HG03280 (cell line): Measurements from ENCODE around the gene ZNF142.
A peak's percentile ranks its signal among the peaks of the same experiment; 100 is the strongest.
"Not testable (repeated sequence)": the region's sequence is repeated elsewhere in the genome, so short reads cannot be mapped to it uniquely, and the experiment has no call there.

Source experiments
- ATAC-seq: cut with Tn5 transposase; IDR thresholded peaks from one replicate; pipeline ENCODE4 v1.9.1; 2021; ENCODE audit warnings: mild to moderate bottlenecking, moderate library complexity; ENCODE audit not compliant: unreplicated experiment

The ZNF142 gene

GRCh38 chr2:218659258-218659987 is at the start of gene ZNF142, which contains the start of gene BCS1L:
Gene ZNF142, minus strand, starts transcription at chr2:218659623. Its CDS starts 3,194 bp downstream, at chr2:218656429.
Gene BCS1L, plus strand, starts transcription at chr2:218659683. Its CDS starts 1,305 bp downstream, at chr2:218660988.
- ATAC-seq, result peak; percentile 92

DNA sequence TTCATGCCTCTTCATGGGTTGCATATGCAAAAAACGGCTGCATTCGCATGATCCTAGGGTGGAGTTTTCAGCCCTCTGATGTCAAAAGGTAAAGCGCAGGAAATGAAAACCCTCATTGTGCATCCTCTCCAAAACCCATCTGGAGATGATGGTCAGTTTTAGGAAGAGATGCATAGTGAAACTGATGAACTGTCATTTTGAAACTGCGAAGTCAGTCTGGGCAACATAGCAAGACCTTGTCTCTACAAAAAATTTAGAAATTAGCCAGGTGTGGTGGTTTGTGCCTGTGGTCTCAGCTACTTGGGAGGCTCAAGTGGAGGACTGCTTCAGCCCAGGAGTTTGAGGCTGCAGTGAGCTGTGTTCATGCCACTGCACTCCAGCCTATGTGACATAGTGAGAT is 48.7 kb upstream of the ZNF142 start:
- no peak for ATAC-seq

- ATAC-seq, result no peak
Observed at GRCh38 chr2:218703341-218703740, 43.9 kb upstream of the ZNF142 start.

DNA sequence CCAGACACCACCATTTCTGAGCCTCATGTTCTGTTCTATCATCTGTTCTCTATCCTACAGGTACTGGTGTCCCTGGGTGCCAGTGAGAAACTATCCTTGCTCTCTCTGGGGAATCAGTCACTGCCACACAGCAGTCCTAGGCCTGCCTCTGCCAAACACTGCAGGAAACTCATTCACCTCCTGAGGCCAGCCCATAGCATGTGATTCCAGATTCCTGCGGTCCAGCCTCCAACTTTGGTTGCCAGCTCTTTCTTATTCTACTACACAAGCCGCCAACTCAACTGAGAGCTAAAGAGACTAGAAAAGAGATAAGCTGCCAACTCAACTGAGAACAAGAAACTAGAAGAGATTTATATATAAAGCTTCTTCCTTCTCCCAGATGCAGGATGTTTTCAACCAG is 42.4 kb upstream of the ZNF142 start:
- no peak for ATAC-seq

DNA sequence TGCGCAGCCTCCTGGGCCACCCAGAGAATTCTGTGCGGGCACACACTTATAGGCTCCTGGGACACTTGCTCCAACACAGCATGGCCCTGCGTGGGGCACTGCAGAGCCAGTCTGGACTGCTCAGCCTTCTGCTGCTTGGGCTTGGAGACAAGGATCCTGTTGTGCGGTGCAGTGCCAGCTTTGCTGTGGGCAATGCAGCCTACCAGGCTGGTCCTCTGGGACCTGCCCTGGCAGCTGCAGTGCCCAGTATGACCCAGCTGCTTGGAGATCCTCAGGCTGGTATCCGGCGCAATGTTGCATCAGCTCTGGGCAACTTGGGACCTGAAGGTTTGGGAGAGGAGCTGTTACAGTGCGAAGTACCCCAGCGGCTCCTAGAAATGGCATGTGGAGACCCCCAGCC is 39.5 kb upstream of the ZNF142 start:
- no peak for ATAC-seq

DNA sequence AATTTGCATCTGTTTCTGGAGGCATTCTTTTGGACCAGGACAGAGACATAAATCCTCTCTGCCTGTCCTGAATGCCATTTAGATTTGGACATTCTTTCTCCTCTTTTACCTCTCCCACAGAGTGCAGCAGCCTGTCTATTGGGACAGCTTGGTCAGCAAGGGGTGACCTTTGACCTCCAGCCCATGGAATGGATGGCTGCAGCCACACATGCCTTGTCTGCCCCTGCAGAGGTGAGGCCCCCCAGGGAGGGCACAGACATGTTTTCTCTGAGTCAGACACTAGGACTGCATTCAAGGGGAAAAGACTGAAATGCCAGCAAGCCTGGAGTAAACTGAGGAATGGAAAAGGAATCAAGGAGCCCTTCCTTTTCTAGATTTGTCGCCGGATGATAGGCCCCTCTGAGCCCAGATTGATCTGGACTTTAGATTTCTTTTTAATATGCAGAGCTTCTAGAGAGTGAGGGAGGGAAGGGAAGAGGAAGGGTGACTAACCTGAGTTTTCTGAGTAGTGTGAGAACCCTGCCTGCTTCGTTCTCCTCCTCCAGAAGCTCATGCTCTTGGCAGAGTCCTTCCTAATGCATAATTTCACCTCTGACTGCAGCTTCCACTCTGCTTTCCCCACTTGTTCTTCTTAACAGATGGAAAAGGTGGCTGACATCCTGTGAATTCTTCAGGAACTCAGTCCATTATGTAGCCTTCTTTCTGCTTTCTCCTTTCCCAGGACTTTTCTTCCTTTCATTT is 35.2 kb upstream of the ZNF142 start:
- no peak for ATAC-seq

DNA sequence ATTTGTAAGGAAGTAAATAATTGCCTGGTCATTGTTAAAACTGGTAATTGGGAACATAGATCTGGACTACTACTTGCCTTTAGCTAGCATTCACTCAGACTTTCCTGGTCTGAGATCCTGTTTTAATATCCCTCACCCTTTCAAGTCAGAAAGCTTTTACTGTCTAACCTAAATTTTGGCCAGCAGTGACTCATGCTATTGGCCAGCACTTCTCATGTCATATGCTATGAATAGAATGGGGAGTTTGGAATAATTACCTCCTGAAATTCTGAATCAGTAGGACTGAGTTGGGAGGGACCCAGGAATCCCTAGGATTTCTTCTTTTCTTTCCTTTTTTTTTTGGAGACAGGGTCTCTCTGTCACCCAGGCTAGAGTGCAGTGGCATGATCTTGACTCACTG is 31.8 kb upstream of the ZNF142 start:
- ATAC-seq, result no peak

DNA sequence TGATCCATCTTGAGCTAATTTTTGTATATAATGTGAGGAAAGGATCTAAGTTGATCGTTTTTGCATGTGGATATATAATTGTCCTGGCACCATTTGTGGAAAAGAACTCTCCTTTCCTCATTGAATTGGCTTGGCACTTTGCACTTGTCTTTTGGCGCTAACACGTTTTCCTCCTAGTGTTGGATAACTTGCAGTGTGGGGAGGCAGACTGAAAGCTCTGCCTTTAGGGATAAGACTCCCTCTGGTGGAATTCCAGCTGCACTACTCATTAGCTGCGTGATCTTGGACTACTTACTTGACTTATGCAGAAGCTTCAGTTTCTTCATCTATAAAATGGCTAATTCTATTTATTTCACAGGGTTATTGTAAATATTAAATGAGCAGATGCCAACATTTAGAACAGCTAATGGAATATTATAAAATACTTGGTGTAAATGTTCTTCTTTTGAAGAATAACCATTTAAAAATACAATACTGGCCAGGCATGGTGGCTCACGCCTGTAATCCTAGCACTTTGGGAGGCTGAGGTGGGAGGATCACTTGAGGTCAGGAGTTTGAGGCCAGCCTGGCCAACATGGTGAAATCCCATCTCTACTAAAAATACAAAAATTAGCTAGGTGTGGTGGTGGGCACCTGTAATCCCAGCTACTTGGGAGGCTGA is 28.1 kb upstream of the ZNF142 start:
- not testable (repeated sequence) for ATAC-seq

DNA sequence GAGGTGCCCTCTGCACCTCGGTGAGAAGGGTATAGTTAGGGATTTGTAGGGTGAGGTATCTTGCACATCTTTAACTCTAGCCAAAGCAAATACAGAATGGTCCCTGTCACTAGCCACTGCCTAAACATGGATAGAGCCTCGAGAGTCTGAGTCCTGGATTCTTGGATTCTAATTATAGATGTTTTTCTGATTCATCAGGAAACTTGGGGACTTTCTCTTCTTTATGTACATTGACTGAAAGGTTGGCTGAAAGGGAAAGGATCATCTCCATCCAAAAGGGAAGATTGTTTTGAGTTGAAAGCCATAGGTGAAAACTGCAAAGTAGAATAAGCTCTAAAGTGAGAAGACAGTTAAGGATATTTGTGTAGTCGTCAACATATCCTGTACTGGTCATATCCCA is 20.6 kb upstream of the ZNF142 start:
- no peak for ATAC-seq

GRCh38 chr2:218679119-218679518 is 19.7 kb upstream of the ZNF142 start:
- no peak for ATAC-seq

DNA sequence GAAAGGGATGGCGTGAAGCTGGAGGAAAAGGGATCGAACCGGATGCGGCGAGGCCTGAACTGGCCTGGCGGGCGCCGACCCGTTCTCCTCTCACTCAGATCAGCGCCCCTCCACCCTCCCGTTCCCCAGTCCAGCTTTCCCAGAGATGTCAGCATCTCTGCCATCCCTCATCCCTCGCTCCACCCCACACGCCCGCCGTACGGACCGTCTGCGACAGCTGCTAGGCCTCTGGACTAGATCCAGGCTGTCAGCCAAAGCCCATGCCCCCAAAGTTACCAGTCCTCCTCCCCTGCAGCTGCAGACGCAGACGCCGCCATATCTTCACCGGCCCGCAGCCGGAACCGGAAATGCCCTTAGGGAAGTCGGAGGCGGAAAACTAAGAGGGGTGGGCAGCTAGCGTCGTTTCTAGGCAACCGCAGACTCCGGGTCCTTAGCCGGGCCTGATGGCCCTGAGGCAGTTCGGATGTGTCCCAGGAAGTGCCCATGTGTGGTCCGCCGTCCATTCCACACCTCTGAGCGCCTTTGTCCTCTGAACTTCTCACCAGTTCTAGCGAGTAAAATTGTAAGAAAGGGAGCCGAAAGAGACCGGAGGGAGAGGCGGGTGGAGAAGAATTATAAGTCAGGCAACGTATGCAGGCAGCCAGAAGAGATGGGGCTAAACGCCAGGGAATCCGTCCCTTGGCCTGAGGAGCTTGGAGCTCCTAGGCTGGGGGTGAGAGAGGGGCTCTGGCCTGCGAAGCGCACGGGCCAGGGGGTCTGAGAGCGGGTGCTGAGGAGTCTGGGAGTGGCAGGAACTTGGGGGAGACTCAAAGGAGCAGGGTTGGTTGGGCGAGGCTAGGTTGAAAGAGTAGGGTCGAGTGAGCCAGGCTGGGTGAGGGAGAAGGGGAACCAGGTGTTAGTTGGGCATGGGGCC is 12.5 kb upstream of the ZNF142 start, which contains the start of the genes RNF25 and STK36:
Gene RNF25 (minus strand): TSS at position 349 of the 913 bp plus-strand sequence. CDS start 32 bp downstream, at position 317.
Gene STK36 (plus strand): TSS at position 433 of the 913 bp plus-strand sequence. CDS start 744 bp downstream, outside the sequence.
- ATAC-seq, result peak; percentile 98

DNA sequence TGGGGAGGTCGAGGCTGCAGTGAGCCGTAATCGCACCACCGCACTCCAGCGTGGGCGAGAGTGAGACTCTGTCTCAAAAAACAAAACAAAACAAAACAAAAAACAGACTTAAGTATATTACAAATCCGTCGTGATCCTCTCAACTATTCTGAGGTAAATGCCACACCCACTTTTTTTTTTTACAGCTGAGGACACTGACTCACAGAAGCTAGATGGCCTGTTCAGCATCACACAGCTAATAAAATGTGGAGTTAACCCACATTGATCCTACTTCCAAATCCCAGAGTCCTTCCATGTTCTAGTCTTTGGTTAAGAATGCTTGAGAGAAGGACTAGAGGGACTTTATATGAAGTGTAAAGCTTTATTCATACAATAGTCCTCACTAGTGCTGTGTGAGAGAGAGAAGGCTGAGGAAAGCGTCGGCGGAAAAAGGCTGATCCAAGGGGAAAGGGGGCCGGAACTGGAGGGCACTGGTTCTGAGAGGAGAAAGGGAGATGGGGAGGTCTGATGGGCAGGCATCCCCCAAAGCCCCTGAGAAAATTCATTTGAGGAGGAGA is 11.8 kb upstream of the ZNF142 start:
- ATAC-seq, result no peak

DNA sequence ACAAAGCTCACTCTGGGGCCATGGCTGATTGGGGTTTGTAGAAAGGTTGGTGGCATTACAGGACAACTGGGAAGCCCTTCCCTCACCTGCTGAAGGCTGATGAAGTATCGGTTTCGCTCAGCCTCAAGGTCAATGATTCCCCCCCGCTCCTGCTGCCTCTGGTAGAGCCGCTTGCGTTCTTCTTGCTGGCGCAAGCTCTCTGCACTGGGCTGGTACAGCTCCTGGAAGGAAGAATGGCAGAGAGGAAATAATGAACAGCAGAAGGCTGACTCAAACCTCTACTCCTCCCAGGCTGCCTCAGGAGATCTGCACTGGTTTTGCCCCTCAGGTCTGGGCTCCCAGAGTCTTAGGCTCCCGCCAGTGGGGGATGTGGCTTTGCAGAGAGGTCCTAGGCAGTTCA is 5.2 kb upstream of the ZNF142 start:
- no peak for ATAC-seq

DNA sequence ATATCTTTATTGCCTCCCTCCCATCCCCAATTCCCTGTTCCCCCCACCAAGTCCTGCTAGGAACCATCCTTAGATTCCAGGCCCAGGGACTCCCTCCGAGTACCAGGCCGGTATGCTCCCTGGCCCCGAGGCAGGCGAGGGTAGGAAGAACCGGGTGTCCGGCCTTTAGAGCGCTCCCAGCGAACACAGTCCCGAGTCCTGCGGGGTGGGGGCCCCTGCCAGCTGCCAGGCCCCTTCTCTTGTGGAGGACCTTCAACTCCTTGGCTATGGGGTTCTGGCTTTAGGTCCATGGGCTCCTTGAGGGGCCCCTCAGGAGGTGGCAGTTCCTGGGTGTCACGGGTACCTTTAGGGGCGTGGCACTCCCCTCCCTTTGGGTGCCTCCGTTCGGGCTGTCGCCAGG is 4.5 kb upstream of the ZNF142 start:
- no peak for ATAC-seq

DNA sequence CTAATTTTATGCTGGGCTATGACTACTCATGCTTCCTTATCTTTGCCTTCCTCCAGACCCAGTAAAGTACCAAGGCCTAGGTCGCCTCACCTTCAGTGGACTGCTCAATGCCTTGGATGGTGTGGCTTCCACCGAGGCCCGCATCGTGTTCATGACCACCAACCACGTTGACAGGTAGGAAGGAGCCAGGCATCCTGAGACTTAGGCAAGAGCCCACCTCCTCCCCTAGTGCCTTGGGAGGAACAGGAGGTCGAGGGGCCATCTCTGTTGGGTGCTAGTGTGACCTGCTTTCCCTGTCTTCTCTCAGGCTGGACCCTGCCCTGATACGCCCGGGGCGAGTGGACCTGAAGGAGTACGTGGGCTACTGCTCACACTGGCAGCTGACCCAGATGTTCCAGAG is 3.4 kb upstream of the ZNF142 start:
- ATAC-seq, result no peak

GRCh38 chr2:218662377-218662776 is 3.0 kb upstream of the ZNF142 start:
- ATAC-seq, result no peak

DNA sequence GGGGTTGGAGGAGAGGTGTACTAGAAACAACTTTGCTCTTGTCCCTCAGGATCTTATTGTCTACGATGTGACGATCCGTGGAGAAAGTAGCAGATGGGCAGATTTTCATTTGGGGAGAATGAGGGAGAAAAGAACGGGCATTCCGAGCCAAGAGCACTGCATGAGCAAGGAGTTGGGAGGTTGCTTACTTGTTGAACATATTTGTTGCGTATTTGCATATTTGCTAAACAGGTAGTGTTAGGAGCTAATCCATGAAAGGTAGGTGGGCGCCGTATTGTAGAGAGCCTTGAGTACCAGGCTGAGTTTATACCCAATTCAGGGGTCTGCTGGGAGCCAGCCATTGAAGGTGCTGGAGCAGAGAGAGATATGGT is 550 bp upstream of the ZNF142 start:
- ATAC-seq, result no peak

GRCh38 chr2:218658671-218659257 is 659 bp downstream of the ZNF142 start:
- peak; percentile 41 for ATAC-seq

- ATAC-seq, result no peak
Observed at GRCh38 chr2:218655751-218656150, 3.7 kb downstream of the ZNF142 start.

DNA sequence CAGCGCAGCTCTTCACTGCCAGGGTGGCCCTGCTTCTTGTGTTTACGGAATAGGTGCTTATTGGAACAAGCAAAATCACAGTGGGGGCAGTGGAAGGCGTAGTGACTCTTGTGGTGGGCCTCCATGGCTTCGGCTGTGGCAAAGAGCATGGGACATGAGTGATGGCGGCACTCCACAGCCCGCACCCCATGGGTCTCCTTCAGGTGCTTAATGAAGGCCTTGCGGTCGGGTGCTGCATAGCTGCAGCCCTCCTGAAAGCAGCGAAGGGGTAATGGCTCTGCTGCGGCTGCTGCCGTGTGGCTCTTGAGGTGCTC is 10.7 kb downstream of the ZNF142 start:
- no peak for ATAC-seq
